Neural cell (in vitro differentiated cells): ENCODE measurements around the gene SPACA6.

Source experiments
- CTCF ChIP-seq: fragments of 450-650 bp; IDR thresholded peaks from 2 replicates; pipeline ENCODE4 v1.5.1; 2014; ENCODE audit warnings: antibody characterized with exemption, mild to moderate bottlenecking, moderate library complexity; ENCODE audit not compliant: poor library complexity, severe bottlenecking
- EZH2 ChIP-seq: fragments of 200-600, 300-800 bp; shearing (Covaris generic), sonication (generic); IDR thresholded peaks from 2 replicates; pipeline ENCODE4 v1.6.1; 2014; ENCODE audit warnings: antibody characterized with exemption, low read length, borderline replicate concordance, mild to moderate bottlenecking; ENCODE audit not compliant: insufficient read depth, poor library complexity, severe bottlenecking
- POLR2AphosphoS5 ChIP-seq: IDR thresholded peaks from 2 replicates; pipeline ENCODE4 v1.6.1; 2012
- RAD21 ChIP-seq: fragments of 450-650 bp; conservative IDR thresholded peaks from 2 replicates; pipeline ENCODE4 v1.6.1; 2014; ENCODE audit warnings: antibody characterized with exemption, mild to moderate bottlenecking, moderate library complexity

- TF ChIP-seq CTCF = no peak
- no peak for TF ChIP-seq POLR2AphosphoS5
- no peak for TF ChIP-seq EZH2
- no peak for TF ChIP-seq RAD21
Observed at GRCh38 chr19:51676566-51677083, 16.5 kb upstream of the SPACA6 start.
